BLaER1 treated with 17β-estradiol and CSF1 and Interleukin-3, amounts not matched to agents 10 nM and 100 nM (cell line): ENCODE data around the gene MYOD1.

Experiments used
- H3K27ac ChIP-seq, 11 experiments: shearing (Covaris generic); formaldehyde crosslinking; 2 replicates each; pipeline ENCODE4 v1.8.1; 2022
- H3K27me3 ChIP-seq, 11 experiments: shearing (Covaris generic); formaldehyde crosslinking; 2 replicates each; pipeline ENCODE4 v1.8.1; 2022
- H3K36me3 ChIP-seq, 11 experiments: shearing (Covaris generic); formaldehyde crosslinking; 2 replicates each; pipeline ENCODE4 v1.8.1; 2022
- H3K4me1 ChIP-seq, 10 experiments: shearing (Covaris generic); formaldehyde crosslinking; 2 replicates each; pipeline ENCODE4 v1.8.1; 2022
- H3K4me2 ChIP-seq, 11 experiments: shearing (Covaris generic); formaldehyde crosslinking; 2 replicates each; pipeline ENCODE4 v1.8.1; 2022
- H3K4me3 ChIP-seq, 10 experiments: shearing (Covaris generic); formaldehyde crosslinking; 2 replicates each; pipeline ENCODE4 v1.8.1; 2022
- H3K9ac ChIP-seq, 11 experiments: shearing (Covaris generic); formaldehyde crosslinking; 2 replicates each; pipeline ENCODE4 v1.8.1; 2022
- H3K9me3 ChIP-seq, 11 experiments: shearing (Covaris generic); formaldehyde crosslinking; replicated peaks in 1 of 11; 2 replicates each; pipeline ENCODE4 v1.8.1; 2022
- H4K20me1 ChIP-seq, 11 experiments: shearing (Covaris generic); formaldehyde crosslinking; 2 replicates each; pipeline ENCODE4 v1.8.1; 2022
- Cebpa-rat ChIP-seq, 11 experiments: shearing (Covaris generic); IDR thresholded peaks; 2 replicates each; pipeline ENCODE4 v1.8.1; 2022

MYOD1 gene

GRCh38 chr11:17724020-17724908 lies 4.9 kb downstream of the MYOD1 start:
- no peak for TF ChIP-seq Cebpa-rat (IDR thresholded peaks at IDR 0.05)
- peaks cover 35 to 47% (median 44%) of the 10 kb centered on the region in 11 experiments for H3K27me3 ChIP-seq

GRCh38 chr11:17725174-17725573 lies 5.8 kb downstream of the MYOD1 start:
- no peak overlapping the region for H3K27ac ChIP-seq

More at GRCh38 chr11:17724020-17724908, 4.9 kb downstream of the MYOD1 start:
- no peak overlapping the region for H3K9ac ChIP-seq
- no peaks in the 10 kb centered on the region for H3K36me3 ChIP-seq
- no peak overlapping the region for H3K4me2 ChIP-seq
- peaks cover 0 to 14% (median 0%) of the 10 kb centered on the region in 11 experiments; a peak in 3 of 22 replicates for H4K20me1 ChIP-seq
- H3K27ac ChIP-seq, result no peak overlapping the region
- peaks cover 0 to 22% (median 12%) of the 10 kb centered on the region in 11 experiments; a peak in 15 of 22 replicates for H3K9me3 ChIP-seq
- no peak overlapping the region for H3K4me3 ChIP-seq
- peaks cover 0 to 15% (median 0%) of the 10 kb centered on the region in 10 experiments; a peak in 4 of 20 replicates for H3K4me1 ChIP-seq

DNA sequence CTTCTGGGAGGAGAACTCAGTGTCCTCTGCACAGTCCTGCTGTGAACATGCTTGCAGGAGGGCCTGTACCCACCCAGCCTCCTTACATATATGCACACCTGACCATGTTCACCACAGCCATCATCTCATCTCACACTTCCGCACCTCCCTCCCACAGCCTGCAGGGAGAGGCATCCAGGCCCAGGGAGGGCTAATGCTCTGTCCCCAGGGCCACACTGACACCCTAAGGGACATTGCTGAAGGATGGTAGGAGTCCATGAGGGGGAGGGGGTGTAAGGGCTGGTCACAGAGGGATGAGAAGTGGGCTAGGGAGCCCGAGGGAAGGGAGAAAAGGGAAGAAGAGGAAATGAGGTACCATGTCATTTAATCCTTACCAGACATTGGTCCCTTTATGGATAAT lies 10.8 kb downstream of the MYOD1 start:
- peaks cover 0 to 20% (median 14%) of the 10 kb centered on the region in 11 experiments; a peak in 16 of 22 replicates for H3K27me3 ChIP-seq
- no peak for TF ChIP-seq Cebpa-rat (IDR thresholded peaks at IDR 0.05)

More at GRCh38 chr11:17725174-17725573, 5.8 kb downstream of the MYOD1 start:
- H3K4me1 ChIP-seq, result peaks cover 0 to 15% (median 0%) of the 10 kb centered on the region in 10 experiments; a peak in 4 of 20 replicates
- TF ChIP-seq Cebpa-rat (IDR thresholded peaks at IDR 0.05), result no peak
- no peaks in the 10 kb centered on the region for H3K36me3 ChIP-seq
- no peak overlapping the region for H3K9ac ChIP-seq
- H3K4me2 ChIP-seq, result no peak overlapping the region
- no peak overlapping the region for H3K4me3 ChIP-seq
- peaks cover 28 to 38% (median 36%) of the 10 kb centered on the region in 11 experiments for H3K27me3 ChIP-seq
- H3K9me3 ChIP-seq, result peaks cover 0 to 16% (median 7%) of the 10 kb centered on the region in 11 experiments; a peak in 15 of 22 replicates
- H4K20me1 ChIP-seq, result peaks cover 0 to 11% (median 0%) of the 10 kb centered on the region in 11 experiments; a peak in 3 of 22 replicates

DNA sequence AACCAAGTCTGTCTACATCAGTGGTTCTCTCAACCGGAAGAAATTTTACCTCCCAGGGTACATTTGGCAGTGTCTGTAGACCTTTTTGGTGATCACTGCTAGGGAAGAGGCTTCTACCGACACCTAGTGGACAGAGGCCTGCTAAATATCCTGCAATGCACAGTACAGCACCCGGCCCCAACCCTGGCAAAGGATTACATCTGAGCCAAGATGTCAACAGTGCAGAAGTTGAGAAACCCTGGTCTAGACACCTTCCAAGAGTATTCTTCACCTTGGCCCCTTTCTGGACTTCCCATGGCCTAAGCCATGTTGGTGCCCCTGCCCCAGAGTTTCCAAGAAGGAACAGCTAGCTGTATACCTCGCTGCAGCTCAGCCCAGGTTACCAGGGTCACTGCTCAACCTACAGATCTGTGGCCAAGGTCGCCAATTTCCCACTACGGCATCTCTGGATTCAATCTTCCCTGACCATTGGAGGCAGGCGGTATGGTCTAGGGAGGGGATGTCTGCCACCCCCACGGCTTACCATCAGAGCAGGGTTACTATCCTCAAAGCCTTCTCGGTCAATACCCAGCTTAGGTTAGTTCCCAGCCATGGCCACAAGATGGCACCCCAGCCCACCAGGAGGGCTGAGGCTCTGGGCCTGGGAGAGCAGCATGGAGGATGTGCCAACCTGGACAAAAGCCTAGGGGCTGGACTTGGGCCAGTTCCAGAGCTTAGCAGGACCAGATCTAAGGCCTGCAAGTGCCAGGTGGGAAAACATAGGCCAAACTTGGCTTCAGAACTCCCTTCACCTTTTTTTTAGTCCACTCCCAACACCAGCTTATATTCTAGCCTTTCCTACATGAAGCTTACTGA lies 11.5 kb downstream of the MYOD1 start:
- Histone ChIP-seq H3K9me3 (peaks cover 0 to 2% (median 0%) of the 10 kb centered on the region in 11 experiments; a peak in 2 of 22 replicates), H4K20me1 (peaks cover 0 to 32% (median 9%) of the 10 kb centered on the region in 11 experiments; a peak in 10 of 22 replicates), H3K27ac (no peak overlapping the region), H3K9ac (no peak overlapping the region), H3K4me1 (peaks cover 5 to 11% (median 7%) of the 10 kb centered on the region in 10 experiments; a peak in 15 of 20 replicates), H3K4me3 (no peak overlapping the region), H3K4me2 (no peak overlapping the region), H3K27me3 (peaks cover 0 to 26% (median 16%) of the 10 kb centered on the region in 11 experiments; a peak in 17 of 22 replicates), H3K36me3 (no peaks in the 10 kb centered on the region)
- TF ChIP-seq Cebpa-rat (IDR thresholded peaks at IDR 0.05), result no peak

More for the DNA sequence above, 10.8 kb downstream of the MYOD1 start:
- H3K4me1 ChIP-seq, result peaks cover 5 to 8% (median 6%) of the 10 kb centered on the region in 10 experiments; a peak in 15 of 20 replicates
- no peak overlapping the region for H3K4me2 ChIP-seq
- no peaks in the 10 kb centered on the region for H3K9me3 ChIP-seq
- no peaks in the 10 kb centered on the region for H3K36me3 ChIP-seq
- H3K9ac ChIP-seq, result no peak overlapping the region
- H3K27ac ChIP-seq, result no peak overlapping the region
- peaks cover 0 to 28% (median 9%) of the 10 kb centered on the region in 11 experiments; a peak in 10 of 22 replicates for H4K20me1 ChIP-seq
- H3K4me3 ChIP-seq, result no peak overlapping the region

DNA sequence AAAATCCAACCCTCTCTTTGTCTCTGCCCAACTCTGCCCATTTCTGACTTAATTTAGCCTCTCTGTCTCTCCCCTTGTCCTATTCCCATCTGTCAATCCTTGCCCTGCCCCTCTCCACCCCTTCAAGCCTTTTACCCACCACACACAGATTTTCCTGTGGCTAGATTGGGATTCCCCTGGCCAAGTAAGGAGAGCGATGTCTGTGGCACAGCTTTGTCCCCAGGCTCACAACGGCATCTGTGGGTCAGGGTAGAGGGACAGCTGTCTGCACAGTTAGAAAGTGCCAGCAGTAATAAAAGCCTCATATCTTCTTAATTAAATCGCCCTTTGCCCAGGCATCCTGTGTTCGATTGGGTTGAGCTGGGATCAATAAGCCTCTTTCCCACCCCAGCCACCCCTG lies 13.9 kb downstream of the MYOD1 start:
- Histone ChIP-seq H3K9me3 (peaks cover 0 to 8% (median 0%) of the 10 kb centered on the region in 11 experiments; a peak in 3 of 22 replicates), H3K27ac (no peak overlapping the region), H3K4me3 (no peak overlapping the region), H3K4me1 (peaks cover 13 to 35% (median 23%) of the 10 kb centered on the region in 10 experiments; a peak in 19 of 20 replicates), H3K9ac (no peak overlapping the region), H3K27me3 (peaks cover 0 to 29% (median 16%) of the 10 kb centered on the region in 11 experiments; a peak in 17 of 22 replicates), H4K20me1 (peaks cover 0 to 51% (median 15%) of the 10 kb centered on the region in 11 experiments; a peak in 15 of 22 replicates), H3K36me3 (no peaks in the 10 kb centered on the region), H3K4me2 (no peak overlapping the region)
- TF ChIP-seq Cebpa-rat (IDR thresholded peaks at IDR 0.05), result no peak

GRCh38 chr11:17734418-17734911 lies 15.1 kb downstream of the MYOD1 start, which contains the start of gene KCNC1:
TSS of gene KCNC1 (plus strand) at chr11:17734781. CDS start at chr11:17736003, 1,222 bp downstream.
- Histone ChIP-seq H3K36me3 (no peaks in the 10 kb centered on the region), H3K27ac (no peak within 1 kb of the TSS), H3K4me3 (peak within 1 kb of the TSS; percentile 55 to 72 (median 62)), H3K4me2 (peak within 1 kb of the TSS; percentile 89 to 99 (median 95)), H3K9me3 (peaks cover 0 to 8% (median 0%) of the 10 kb centered on the region in 11 experiments; a peak in 3 of 22 replicates), H3K9ac (peak within 1 kb of the TSS in 10 of 11 experiments; percentile 9 to 58 (median 45); a peak in 12 of 22 replicates), H3K4me1 (peaks cover 13 to 44% (median 33%) of the 10 kb centered on the region in 10 experiments; a peak in 19 of 20 replicates), H3K27me3 (peaks cover 0 to 34% (median 16%) of the 10 kb centered on the region in 11 experiments; a peak in 17 of 22 replicates), H4K20me1 (peaks cover 0 to 59% (median 15%) of the 10 kb centered on the region in 11 experiments; a peak in 15 of 22 replicates)
- no peak for TF ChIP-seq Cebpa-rat (IDR thresholded peaks at IDR 0.05)

- Histone ChIP-seq H3K4me2 (peak overlapping the region; percentile 89 to 99 (median 95)), H3K27ac (no peak overlapping the region), H3K36me3 (no peaks in the 10 kb centered on the region), H3K4me3 (peak overlapping the region; percentile 55 to 72 (median 62)), H3K27me3 (peaks cover 0 to 34% (median 16%) of the 10 kb centered on the region in 11 experiments; a peak in 17 of 22 replicates), H4K20me1 (peaks cover 0 to 64% (median 15%) of the 10 kb centered on the region in 11 experiments; a peak in 15 of 22 replicates), H3K4me1 (peaks cover 13 to 44% (median 33%) of the 10 kb centered on the region in 10 experiments; a peak in 19 of 20 replicates), H3K9ac (peak overlapping the region in 3 of 11 experiments; percentile 38 to 58 (median 55); a peak in 5 of 22 replicates), H3K9me3 (peaks cover 0 to 8% (median 0%) of the 10 kb centered on the region in 11 experiments; a peak in 3 of 22 replicates)
- no peak for TF ChIP-seq Cebpa-rat (IDR thresholded peaks at IDR 0.05)
Measured at GRCh38 chr11:17734986-17735817, 15.8 kb downstream of the MYOD1 start.
